Thyroid gland (tissue), 4 donors: ENCODE results near the gene C2CD3. TPM values are rescaled to one million over a fixed set of nuclear protein-coding genes. Genes with fewer than 3 reads are reported as not detected.

ENCODE experiments used
- DNase-seq, 2 donors: peaks; one replicate each; pipeline ENCODE4 v3.0.0-alpha.2; 2019
- H3K27ac ChIP-seq, 3 donors: fragments of 200-600 bp; sonication (generic); 1 replicate in 2 of 3; 2 replicates in 1 of 3; pipeline ENCODE4 v1.5.1; 2016 to 2019; ENCODE audit warnings: mild to moderate bottlenecking in 1 of 3, moderate library complexity in 1 of 3
- H3K27me3 ChIP-seq: fragments of 200-600 bp; sonication (generic); one replicate; pipeline ENCODE4 v1.5.1; 2019
- H3K36me3 ChIP-seq, 2 donors: fragments of 200-600 bp; sonication (generic); one replicate each; pipeline ENCODE4 v1.5.1; 2016 to 2019
- H3K4me1 ChIP-seq, 2 donors: fragments of 200-600 bp; sonication (generic); one replicate each; pipeline ENCODE4 v1.5.1; 2017 to 2019
- H3K4me3 ChIP-seq, 3 donors: fragments of 200-600 bp; sonication (generic); replicated peaks in 1 of 3; 1 replicate in 2 of 3; 2 replicates in 1 of 3; pipeline ENCODE4 v1.5.1; 2016; ENCODE audit warnings: mild to moderate bottlenecking in 1 of 3
- H3K9me3 ChIP-seq: fragments of 200-600 bp; sonication (generic); one replicate; pipeline ENCODE4 v1.5.1; 2017
- POLR2A ChIP-seq, 2 donors: fragments of 450-650 bp; IDR thresholded peaks; one replicate each; pipeline ENCODE4 v1.6.1; 2017; ENCODE audit warnings: antibody characterized with exemption in 2 of 2, mild to moderate bottlenecking in 2 of 2, moderate library complexity in 1 of 2
- WGBS, 2 donors: methylation state at CpG; one replicate each; pipeline ENCODE4 v1.1.5; 2017; 5-methylcytosine and 5-hydroxymethylcytosine counted together
- intact Hi-C: fragments of 100-400 bp; cut with DNase I; formaldehyde crosslinking; loops from one replicate; pipeline ENCODE4 v1.15.1; 2023
- total RNA-seq, 4 donors: library from RNA; depleted of rRNA; stranded (reverse); fragments of >200 nt; gene quantifications; one replicate each; pipeline ENCODE4 v1.2.3, GENCODE V29; 2016
- TF ChIP-seq, protein P1 (sequence below), 6 experiments: fragments of 200-600 bp in 3 of 6; fragments of 450-650 bp in 3 of 6; sonication (generic) in 3 of 6; IDR thresholded peaks; one replicate each; pipeline ENCODE4 v1.5.1; 2016 to 2019; ENCODE audit warnings: antibody characterized with exemption in 6 of 6, mild to moderate bottlenecking in 2 of 6, inconsistent platforms in 1 of 6, moderate library complexity in 1 of 6

C2CD3 gene
- total RNA-seq, 4 donors from 2014 or later, result 37.8 to 85.8 (median 40.7) TPM

DNA sequence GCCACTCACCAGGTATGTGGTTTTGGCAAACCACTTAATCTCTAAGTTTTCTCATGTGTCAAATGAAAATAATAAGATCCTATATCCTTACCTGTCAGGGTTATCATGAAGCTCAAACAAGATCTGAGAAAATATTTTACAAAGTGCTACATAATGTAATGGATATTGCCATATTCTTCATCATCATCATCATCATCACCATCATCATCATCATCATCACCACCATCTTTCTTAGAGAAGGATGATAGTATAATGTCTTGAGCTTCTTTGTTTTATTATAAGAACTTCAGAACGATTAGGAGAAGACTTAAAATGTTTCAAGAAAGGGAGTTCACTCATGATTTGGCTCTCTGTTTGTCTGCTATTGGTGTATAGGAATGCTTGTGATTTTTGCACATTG is 89.4 kb downstream of the C2CD3 start:
- Histone ChIP-seq H3K9me3 (no peaks in the 10 kb centered on the region), H3K4me3 (no peak overlapping the region), H3K27me3 (no peaks in the 10 kb centered on the region), H3K4me1 (peaks cover 0 to 19% of the 10 kb centered on the region in 2 donors), H3K27ac (no peak overlapping the region), H3K36me3 (peaks cover 0 to 10% of the 10 kb centered on the region in 2 donors)
- intact Hi-C loops, result no loop called here
- 89 to 92% methylated on average over 1 of the region's 1 CpG for WGBS, 2 donors
- DNase-seq, result no peak
- no peak for TF ChIP-seq POLR2A (IDR thresholded peaks at IDR 0.05)
- TF ChIP-seq, protein P1, sequence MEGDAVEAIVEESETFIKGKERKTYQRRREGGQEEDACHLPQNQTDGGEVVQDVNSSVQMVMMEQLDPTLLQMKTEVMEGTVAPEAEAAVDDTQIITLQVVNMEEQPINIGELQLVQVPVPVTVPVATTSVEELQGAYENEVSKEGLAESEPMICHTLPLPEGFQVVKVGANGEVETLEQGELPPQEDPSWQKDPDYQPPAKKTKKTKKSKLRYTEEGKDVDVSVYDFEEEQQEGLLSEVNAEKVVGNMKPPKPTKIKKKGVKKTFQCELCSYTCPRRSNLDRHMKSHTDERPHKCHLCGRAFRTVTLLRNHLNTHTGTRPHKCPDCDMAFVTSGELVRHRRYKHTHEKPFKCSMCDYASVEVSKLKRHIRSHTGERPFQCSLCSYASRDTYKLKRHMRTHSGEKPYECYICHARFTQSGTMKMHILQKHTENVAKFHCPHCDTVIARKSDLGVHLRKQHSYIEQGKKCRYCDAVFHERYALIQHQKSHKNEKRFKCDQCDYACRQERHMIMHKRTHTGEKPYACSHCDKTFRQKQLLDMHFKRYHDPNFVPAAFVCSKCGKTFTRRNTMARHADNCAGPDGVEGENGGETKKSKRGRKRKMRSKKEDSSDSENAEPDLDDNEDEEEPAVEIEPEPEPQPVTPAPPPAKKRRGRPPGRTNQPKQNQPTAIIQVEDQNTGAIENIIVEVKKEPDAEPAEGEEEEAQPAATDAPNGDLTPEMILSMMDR (IDR thresholded peaks at IDR 0.05), result no peak

DNA sequence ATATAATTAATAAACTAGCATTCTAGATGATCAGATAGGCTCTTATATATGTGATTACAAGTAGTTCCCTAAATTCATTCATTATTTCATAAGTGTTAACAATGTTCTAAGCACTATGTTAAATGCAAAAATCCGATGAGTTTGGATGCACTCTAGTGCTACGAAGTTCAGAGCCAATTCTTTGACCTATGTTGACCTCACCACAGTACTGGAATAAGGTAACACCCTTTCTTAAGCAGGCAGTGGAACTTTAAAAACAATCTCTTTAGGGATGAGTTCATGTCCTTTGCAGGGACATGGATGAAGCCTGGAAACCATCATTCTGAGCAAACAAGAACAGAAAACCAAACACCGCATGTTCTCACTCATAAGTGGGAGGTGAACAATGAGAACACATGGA is 93.6 kb downstream of the C2CD3 start:
- 64 to 72% methylated on average over 3 of the region's 3 CpGs for WGBS, 2 donors
- TF ChIP-seq, protein P1 (IDR thresholded peaks at IDR 0.05), result no peak
- TF ChIP-seq POLR2A (IDR thresholded peaks at IDR 0.05), result no peak
- H3K36me3 ChIP-seq, result peaks cover 0 to 8% of the 10 kb centered on the region in 2 donors
- no peaks in the 10 kb centered on the region for H3K9me3 ChIP-seq
- DNase-seq, result no peak
- no peaks in the 10 kb centered on the region for H3K27me3 ChIP-seq
- H3K4me1 ChIP-seq, result peaks cover 0 to 9% of the 10 kb centered on the region in 2 donors
- no peak overlapping the region for H3K4me3 ChIP-seq
- intact Hi-C loops, result no loop called here
- H3K27ac ChIP-seq, result no peak overlapping the region

DNA sequence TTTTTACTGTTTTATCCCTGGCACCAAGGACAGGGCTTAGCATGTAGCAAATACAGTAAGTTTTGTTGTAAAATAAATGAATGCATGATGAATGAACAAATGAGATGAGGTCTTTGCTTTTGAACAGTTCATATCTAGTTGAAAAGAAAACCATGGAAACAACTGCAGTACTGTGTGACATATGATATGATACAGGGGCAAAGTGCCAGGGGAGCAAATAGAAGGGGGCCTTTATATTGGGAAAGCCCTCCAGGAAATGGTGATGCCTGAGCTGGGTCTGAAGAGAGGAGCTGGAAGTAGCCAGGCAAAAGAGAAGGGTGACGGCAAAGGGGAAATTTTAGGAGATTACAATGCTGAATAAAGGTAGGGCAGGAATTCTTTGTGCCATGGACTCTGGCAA is 98.1 kb downstream of the C2CD3 start:
- no peak for TF ChIP-seq POLR2A (IDR thresholded peaks at IDR 0.05)
- TF ChIP-seq, protein P1 (IDR thresholded peaks at IDR 0.05), result no peak
- H3K27ac ChIP-seq, result no peak overlapping the region
- intact Hi-C loops, result no loop called here
- H3K36me3 ChIP-seq, result peaks cover 0 to 3% of the 10 kb centered on the region in 2 donors
- DNase-seq, result no peak
- H3K27me3 ChIP-seq, result no peaks in the 10 kb centered on the region
- H3K4me1 ChIP-seq, result peaks cover 29 to 44% of the 10 kb centered on the region in 2 donors
- no peak overlapping the region for H3K4me3 ChIP-seq
- H3K9me3 ChIP-seq, result no peaks in the 10 kb centered on the region
- WGBS, 2 donors, result 98 to 100% methylated on average over 1 of the region's 1 CpG

DNA sequence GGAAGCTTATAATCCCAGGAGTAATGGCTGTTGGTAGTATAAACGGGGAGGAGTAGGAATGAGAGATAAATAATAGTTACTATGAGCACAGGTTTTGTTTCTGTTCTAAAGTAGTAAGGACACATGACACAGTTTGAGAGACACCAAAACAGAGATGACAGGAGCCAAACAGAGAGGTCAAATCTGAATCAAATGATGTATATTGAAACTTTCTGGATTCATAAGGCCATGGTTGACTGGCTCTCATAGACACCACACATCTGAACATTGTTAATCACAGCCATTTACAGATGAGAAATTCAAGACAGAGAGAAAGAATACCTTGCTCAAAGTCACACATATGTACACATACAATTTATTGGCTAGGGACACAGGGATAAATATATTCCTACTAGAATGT is 98.5 kb downstream of the C2CD3 start:
- intact Hi-C loops, result no loop called here
- 82 to 84% methylated on average over 1 of the region's 1 CpG for WGBS, 2 donors
- H3K9me3 ChIP-seq, result no peaks in the 10 kb centered on the region
- H3K27ac ChIP-seq, result peak overlapping the region in 1 of 3 donors; percentile 94
- TF ChIP-seq, protein P1 (IDR thresholded peaks at IDR 0.05), result no peak
- no peak for TF ChIP-seq POLR2A (IDR thresholded peaks at IDR 0.05)
- H3K27me3 ChIP-seq, result no peaks in the 10 kb centered on the region
- DNase-seq, result no peak
- peaks cover 0 to 3% of the 10 kb centered on the region in 2 donors for H3K36me3 ChIP-seq
- peaks cover 34 to 44% of the 10 kb centered on the region in 2 donors for H3K4me1 ChIP-seq
- H3K4me3 ChIP-seq, result no peak overlapping the region

DNA sequence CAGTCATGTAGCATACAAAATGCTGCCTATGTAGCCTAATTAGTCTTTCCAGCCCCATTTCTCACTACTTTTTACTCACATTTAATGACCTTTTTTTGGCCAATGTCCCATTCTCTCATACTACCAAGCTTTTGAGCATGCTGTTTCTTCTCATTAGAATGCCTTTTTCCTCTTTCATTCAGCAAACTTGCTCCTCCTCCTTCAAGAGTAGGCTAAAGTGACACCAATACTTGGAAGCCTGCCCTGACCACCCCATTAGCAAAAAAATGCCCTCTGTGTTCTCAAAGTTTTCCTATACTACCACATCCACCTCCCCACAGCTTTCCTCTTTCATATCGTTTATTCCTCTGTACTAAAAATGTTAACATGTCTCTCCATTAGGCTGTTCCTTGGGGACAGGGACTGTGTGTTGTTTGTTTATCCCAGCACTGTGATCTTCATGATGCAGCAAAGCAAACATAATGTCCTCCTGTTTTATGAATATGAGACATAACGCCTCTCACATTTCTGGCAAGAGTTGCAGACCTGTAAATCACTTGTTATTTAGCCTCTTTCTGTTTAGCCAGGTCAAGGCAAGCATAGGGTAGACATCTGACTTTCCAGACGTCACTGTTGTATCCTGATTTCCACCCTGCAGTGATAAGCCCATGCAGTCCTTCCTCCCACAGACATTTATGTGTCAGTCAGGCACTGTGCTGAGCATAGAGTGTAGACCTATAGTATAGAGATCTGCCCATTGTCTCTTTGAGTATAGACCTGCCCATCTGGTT is 99.9 kb downstream of the C2CD3 start:
- Histone ChIP-seq H3K27ac (peak overlapping the region; percentile 94 to 99 (median 98)), H3K9me3 (no peaks in the 10 kb centered on the region), H3K27me3 (no peaks in the 10 kb centered on the region), H3K36me3 (peaks cover 0 to 3% of the 10 kb centered on the region in 2 donors), H3K4me3 (no peak overlapping the region), H3K4me1 (peaks cover 45 to 52% of the 10 kb centered on the region in 2 donors)
- TF ChIP-seq POLR2A (IDR thresholded peaks at IDR 0.05), result peak in 1 of 2 donors; percentile 5
- TF ChIP-seq, protein P1 (IDR thresholded peaks at IDR 0.05), result no peak
- peak; percentile 40 to 41 for DNase-seq
- intact Hi-C loops, result no loop called here
- WGBS, 2 donors, result 65 to 75% methylated on average over 3 of the region's 3 CpGs
